Activated T-cell treated with anti-CD3 and anti-CD28 coated beads for 24 hours (primary cell): Measurements from ENCODE around the gene FAM222B.
"Not testable (repeated sequence)": the region's sequence is repeated elsewhere in the genome, so short reads cannot be mapped to it uniquely, and the experiment has no call there.

Source experiments
- DNase-seq: peaks from one replicate; pipeline ENCODE4 v3.0.0-alpha.2; 2020; ENCODE audit warnings: low read depth

The FAM222B gene, protein sequence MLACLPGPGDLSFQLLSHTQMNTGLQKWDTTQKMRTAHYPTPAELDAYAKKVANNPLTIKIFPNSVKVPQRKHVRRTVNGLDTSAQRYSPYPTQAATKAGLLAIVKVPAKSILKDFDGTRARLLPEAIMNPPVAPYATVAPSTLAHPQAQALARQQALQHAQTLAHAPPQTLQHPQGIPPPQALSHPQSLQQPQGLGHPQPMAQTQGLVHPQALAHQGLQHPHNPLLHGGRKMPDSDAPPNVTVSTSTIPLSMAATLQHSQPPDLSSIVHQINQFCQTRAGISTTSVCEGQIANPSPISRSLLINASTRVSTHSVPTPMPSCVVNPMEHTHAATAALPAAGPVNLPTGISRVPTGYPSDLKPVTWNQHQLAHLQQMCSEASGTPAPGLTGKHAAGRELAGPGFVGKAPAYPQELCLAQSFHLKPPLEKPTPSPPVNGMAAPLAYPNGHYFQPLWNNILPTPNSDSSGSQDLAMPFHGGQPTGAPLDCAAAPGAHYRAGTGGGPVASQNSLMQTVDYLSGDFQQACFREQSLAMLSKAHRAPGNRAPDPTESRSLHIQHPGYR

DNA sequence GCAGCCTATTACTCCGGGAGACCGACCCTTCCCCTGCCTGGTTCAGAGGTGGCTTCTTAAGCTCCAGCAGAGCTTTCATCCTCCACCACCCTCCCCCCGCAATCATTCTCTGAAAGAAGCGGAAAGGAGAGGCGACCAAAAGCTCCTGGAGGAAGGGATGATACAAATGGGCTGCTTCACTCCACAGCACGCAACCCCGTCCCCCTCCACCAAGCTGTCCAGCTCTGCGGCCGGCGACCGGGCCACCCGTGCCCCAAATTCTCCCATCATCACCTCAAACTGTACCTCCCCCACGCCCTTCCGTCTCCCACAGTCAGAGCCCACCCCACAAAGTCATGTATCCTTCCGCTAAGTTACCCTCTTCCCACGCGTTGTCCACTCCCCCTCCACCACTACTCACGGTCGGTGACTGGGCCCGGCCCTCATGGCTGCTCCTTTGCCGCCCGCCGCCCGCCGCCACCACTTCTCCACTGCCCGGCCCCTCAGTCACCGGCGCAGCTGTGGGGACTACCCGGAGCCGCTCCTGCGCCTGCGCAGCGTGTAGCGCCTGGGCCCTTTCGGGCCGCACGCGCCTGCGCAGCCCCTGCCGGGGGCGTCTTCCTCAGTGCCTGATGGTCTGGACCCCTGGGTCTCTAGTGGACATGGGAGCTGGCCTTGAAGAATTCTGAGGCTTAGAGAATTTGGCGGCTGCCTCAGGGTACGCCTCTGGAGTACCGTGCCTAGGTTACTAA is at the start of gene FAM222B:
FAM222B (minus strand) TSS at position 509 of the 731 bp plus-strand sequence. CDS start 76,123 bp downstream, outside the sequence.
- DNase-seq = peak; percentile 83

- DNase-seq = no peak
These were observed 49.4 kb upstream of the FAM222B start for GRCh38 chr17:28892024-28892423.

- no peak for DNase-seq
These were observed 48.6 kb upstream of the FAM222B start for GRCh38 chr17:28891201-28891600.

DNA sequence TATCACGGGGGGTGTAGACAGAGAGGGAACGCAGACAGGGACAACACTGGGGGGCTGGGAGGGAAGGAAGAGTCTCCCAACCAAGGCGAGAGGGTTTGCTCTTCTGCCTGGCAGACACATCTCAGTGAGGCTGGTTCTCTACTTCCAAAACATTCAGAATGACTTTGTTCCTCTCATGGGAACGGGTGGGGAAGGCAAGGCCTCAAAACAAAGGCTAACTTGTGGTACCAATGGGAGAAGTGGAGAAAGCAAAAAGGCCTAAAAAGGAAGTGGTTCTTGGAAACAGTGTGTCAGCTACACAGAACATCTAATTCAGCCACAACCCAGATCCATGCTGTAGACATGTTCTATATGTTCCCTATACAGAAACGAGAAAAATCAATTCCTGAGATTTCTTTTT is 47.4 kb upstream of the FAM222B start:
- DNase-seq = no peak

GRCh38 chr17:28888832-28889231 is 46.2 kb upstream of the FAM222B start:
- no peak for DNase-seq

DNA sequence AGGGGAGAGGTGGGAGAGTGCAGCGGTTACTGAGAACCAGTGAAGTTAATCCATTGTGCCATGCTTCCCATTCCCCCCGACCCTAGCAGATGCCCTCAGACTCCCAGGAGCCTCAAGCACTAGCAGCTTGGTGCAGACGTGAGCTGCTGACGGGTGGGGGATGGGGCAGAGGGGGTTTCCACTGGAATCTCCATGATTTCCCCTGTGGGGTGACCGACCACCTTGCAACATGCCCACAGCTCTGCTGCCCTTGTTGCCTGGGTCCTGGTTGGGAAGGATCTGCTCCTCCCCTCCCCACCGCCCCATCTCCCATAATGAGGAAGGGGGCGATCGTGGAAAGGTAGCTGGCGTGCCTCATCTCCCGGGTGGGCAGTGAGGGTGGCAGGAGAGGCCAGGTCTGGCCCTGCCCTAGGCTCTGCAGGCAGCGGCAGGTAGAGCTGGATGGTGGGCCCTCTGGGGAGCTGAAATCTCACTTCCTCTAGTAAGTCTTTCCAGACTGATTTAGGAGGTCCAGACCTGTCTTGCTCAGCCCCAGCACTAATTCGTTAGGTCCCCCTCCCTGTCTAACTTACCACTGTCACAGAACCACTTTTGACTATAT is 45.4 kb upstream of the FAM222B start:
- DNase-seq = no peak

DNA sequence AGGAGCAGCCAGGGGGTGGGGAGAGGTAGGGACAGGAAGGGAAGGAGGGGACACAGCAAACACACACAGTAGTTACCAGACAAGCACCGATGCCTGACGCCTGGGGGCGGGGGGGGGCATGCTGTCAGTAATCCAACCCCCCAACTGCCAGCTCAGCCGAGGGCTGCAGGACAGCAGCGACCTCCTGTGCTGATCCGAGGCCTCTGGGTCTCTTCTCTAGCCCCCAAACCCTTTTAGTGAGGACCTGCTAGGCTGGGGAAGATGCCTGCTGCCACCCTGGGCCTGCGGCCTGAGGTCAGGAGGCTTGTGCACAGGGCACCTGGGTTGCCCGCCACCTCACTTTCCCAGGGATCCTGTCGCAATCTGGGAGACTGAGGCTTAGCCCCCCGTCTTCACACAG is 43.4 kb upstream of the FAM222B start:
- DNase-seq = no peak

GRCh38 chr17:28885363-28885762 is 42.8 kb upstream of the FAM222B start:
- DNase-seq = no peak

DNA sequence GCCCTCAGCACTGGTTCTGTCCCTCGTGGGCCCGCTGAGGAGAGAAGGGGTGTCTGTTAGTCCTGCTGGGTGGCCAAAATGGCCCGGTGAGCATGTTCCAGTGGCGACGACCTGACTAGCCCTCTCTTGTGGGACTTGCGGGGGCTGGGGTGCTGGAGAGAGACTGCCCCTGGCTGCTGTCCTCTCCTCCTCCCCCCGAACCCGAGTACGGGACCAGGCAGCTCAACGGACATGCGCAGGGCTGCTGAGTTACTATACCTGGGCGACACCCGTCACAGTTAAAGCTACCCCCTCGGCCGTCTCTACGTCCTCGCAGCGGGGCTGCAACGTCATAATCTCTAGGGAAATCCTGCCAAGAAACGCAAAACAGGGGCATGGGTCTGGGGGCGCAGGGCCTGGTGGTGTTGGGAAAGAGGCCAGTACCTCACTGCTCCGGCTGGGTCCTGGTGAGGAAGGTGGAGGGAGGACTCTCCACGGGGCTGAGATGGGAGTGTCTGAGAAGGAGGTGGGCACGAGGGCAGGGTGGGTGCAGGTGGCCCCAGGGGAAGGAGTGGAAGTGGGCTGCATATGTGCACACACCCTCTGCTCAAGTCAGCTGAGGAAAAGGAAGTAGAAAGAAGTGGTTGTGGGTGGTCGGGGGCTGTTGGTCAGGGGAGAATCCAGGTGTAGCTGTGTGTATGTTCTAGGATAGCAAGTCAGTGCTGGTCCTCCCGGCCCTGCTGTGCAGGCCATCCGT is 41.5 kb upstream of the FAM222B start:
- no peak for DNase-seq

GRCh38 chr17:28882154-28882895 is 39.7 kb upstream of the FAM222B start:
- no peak for DNase-seq

DNA sequence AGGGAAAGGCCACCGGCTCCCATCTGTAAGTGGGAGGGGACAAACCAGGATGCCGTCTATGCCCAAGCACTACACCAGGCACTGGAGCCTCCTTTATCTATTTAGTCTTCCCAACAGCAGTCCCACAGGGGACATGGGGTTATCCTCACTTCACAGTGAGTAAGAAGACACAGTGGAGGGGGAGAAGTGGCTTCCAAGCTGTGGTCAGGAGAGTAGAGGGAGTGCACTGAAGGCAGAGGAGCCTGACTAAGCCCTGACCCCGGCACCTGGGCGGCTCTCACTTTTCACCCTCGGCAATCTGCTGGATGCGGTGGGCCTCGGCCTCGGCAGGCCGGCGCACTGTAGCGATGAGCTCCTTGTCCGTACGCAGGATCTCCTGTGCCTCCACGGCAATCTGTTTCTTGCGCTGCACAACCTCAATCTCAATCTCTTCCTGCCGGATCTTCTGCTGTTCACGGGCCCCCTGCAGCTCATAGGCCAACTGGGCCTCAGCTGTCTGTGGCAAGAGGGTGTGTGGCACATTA is 39.0 kb upstream of the FAM222B start:
- DNase-seq = no peak

- DNase-seq = no peak
These were observed 38.0 kb upstream of the FAM222B start for GRCh38 chr17:28880572-28880945.

DNA sequence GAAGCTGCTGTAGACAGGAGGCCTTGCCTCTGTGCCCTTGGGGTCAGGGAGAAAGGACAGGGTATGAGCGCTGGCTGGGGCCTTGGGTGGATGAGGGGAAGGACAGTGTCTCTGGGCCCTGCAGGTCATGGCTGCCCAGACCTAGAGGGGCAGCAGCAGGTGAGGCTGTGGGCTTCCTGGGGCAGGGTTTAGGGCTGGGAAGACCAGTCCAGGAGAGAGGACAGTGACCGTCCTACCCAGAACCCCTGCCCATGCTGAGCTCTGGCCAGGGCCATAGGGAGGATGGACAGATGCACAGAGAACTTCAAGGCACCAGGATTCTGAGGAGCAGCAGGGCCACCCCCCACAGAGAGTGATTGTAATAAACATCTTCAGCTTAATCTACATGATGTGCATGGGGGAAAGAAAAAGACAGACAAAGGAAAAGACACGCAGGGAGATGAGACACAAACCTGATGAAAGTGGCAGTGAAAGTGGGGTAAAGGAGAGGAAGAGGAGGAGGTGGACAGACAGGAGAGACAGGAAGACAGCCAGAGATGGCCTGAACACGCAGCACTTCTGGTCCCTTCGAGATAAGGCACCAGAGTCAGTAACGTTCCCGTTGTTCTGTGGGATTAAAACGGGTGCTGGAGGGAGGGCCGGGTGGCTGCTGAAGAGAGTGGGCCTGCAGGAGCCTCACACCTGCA is 37.4 kb upstream of the FAM222B start:
- no peak for DNase-seq

- DNase-seq = no peak
These were observed 36.4 kb upstream of the FAM222B start for GRCh38 chr17:28878981-28879380.

GRCh38 chr17:28878158-28878910 is 35.7 kb upstream of the FAM222B start:
- DNase-seq = no peak

DNA sequence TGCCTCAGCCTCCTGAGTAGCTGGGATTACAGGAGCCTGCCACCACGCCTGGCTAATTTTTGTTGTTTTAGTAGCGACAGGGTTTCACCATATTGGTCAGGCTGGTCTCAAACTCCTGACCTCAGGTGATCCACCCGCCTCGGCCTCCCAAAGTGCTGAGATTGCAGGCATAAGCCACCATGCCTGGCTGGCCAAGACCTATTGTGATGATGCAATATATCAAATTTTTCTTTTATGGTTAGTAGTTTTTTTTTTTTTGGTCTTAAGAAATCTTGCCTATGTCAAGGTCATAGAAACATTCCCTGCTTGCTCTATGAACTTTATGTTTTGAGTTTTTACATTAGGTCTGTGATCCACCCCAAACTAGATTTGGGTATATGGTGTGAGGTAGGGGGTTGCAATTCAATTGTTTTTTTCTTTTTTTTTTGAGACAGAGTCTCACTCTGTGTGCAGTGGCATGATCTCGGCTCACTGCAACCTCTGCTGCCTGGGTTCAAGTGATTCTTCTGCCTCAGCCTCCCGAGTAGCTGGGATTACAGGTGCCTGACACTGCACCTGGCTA is 34.6 kb upstream of the FAM222B start:
- not testable (repeated sequence) for DNase-seq

GRCh38 chr17:28875848-28876550 is 33.4 kb upstream of the FAM222B start:
- DNase-seq = no peak

DNA sequence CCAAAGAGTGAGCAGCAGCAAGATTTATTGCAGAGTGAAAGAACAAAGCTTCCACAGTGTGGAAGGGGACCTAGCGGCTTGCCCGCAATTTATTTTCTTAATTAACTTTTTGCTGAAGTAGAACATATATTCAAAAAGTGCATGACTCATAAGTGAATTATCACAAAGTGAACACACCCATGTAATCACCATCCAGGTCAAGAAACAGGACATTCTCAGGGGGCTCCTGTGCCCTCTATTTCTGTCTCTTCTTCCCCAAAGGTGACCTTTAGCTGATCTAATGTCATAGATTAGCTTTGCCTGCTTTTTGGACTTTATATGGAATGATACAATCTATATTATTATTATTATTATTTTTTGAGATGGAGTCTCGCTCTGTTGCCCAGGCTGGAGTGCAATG is 32.2 kb upstream of the FAM222B start:
- no peak for DNase-seq

GRCh38 chr17:28873839-28874238 is 31.2 kb upstream of the FAM222B start:
- DNase-seq = no peak
